Measurements from ENCODE around the gene PGA3.
A peak's percentile ranks its signal among the peaks of the same experiment; 100 is the strongest.

Gene PGA3

GRCh38 chr11:61259363-61259762 lies 56.0 kb downstream of the PGA3 start:
- peaks cover 42% of the 10 kb centered on the region for H3K36me3 Mint-ChIP-seq (ENCODE audit: low read depth)
- H3K4me1 Mint-ChIP-seq, result no peaks in the 10 kb centered on the region
- H3K27me3 Mint-ChIP-seq (ENCODE audit: low read depth, poor library complexity), result no peaks in the 10 kb centered on the region
- TF ChIP-seq CTCF (IDR thresholded peaks at IDR 0.05), result no peak
- H3K4me3 Mint-ChIP-seq, result no peak overlapping the region
- H3K9me3 Mint-ChIP-seq, result no peaks in the 10 kb centered on the region
- peak overlapping the region; percentile 78 for H3K27ac Mint-ChIP-seq
- no peak for DNase-seq

All from nephron progenitor cell (in vitro differentiated cells).